Measurements from ENCODE around the gene UEVLD.

Gene UEVLD

GRCh38 chr11:18580113-18580766 lies 8.3 kb downstream of the UEVLD start:
- no peak for DNase-seq

DNA sequence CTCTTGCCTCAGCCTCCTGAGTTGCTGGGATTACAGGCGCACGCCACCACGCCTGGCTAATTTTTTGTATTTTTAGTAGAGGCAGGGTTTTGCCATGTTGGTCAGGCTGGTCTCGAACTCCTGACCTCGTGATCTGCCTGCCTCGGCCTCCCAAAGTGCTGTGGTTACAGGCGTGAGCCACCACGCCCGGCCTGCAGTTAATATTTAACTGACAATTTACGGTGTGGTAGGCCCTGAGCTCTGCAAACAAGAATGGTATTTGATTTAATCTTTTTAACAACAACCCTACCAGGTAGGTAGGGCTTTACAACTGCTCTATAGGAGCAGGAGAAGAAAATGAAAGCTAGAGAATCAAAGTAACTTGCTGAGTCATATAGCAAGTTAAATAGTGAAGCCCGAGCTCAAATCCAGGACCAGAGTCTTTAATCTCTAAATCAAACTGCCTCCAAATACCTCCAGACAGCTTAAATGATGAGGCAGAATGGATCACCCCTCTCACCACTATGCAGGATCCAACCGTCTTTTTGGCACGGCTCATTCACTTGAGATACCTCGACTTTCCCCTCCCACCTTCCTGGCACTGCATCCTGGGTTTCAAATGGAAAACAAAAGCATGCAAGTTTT lies 9.4 kb downstream of the UEVLD start:
- no peak for DNase-seq

DNA sequence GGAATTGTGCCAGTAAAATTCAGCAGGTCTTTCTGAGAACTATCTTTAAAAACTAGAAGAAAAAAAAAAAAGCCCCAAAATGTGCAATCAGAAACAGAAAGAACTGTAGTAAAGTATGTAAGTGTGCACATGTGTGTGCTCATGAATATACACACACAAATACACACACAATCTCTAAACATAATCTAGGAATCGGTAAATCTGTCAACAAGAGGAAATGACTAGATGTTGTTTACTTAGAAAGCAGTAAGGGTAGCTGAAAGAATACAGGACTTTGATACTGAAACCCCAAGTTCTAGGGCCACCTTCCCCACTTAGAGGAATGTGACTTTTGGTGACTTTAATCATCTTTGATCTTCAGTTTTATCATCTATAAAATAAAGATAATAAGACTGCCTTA lies 13.2 kb downstream of the UEVLD start:
- DNase-seq: no peak

DNA sequence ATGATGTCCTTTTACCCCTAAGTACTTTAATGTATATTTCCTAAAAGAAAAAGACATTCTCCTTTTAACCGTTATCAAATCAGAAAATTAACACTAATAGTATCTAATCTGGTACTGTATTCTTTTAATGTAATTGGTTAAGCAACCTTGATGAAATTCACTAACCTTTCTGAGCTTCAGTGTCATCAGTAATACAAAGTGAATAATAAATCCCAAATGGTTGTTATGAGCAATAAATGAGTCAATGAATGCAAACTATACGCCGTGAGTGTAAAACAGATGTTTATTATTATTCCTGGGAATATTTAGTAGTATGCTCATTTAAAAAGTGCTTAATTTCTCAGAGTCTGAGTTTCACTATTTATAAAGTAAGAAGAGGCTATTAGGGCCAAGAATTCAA lies 21.5 kb downstream of the UEVLD start:
- no peak for DNase-seq

GRCh38 chr11:18566406-18566805 lies 22.1 kb downstream of the UEVLD start:
- no peak for DNase-seq

GRCh38 chr11:18564149-18564548 lies 24.4 kb downstream of the UEVLD start:
- no peak for DNase-seq

GRCh38 chr11:18563090-18563730 lies 25.3 kb downstream of the UEVLD start:
- DNase-seq: no peak

DNA sequence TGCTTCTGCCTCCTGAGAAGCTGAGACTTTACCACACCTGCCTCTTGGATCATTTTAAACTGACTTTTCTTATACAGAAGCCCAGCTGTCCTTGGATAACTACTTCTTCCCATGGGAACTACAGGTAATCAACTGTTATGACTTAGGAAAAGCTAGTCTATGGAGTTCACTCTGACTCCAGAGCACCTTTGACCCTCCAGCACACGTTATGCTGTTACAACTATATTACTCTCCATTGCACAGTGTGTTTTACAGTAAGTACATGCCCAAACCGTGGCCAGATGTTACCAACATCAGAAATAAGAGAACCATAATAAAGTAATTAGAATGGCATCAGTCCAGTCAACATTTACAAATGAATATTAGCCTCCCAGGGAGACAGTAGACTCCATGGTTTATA lies 40.5 kb downstream of the UEVLD start:
- no peak for DNase-seq

GRCh38 chr11:18540207-18541009 lies 48.1 kb downstream of the UEVLD start:
- DNase-seq: no peak

- no peak for DNase-seq
These were observed 52.3 kb downstream of the UEVLD start for GRCh38 chr11:18536209-18536608.

GRCh38 chr11:18534245-18534644 lies 54.3 kb downstream of the UEVLD start:
- no peak for DNase-seq

DNA sequence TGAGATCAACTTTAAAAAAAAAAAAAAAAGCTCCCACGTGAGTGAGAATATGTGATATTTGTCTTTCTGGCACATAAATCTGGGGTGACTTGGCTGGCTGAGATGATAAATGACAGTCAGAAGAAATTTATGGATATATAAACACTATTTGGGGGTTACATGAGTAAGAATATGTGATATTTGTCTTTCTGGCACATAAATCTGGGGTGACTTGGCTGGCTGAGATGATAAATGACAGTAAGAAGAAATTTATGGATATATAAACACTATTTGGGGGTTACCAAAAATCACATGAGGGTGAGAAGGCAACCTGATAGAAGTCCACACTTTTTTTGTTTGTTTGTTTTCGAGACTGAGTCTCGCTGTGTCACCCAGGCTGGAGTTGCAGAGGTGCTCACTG lies 55.2 kb downstream of the UEVLD start:
- DNase-seq: no peak

GRCh38 chr11:18527512-18527911 lies 61.0 kb downstream of the UEVLD start:
- DNase-seq: no peak

GRCh38 chr11:18526521-18527296 lies 61.8 kb downstream of the UEVLD start, which contains the start of gene TSG101:
Gene TSG101 (minus strand): TSS chr11:18526942. CDS start chr11:18526816, 126 bp downstream.
- peak; percentile 100 for DNase-seq

DNA sequence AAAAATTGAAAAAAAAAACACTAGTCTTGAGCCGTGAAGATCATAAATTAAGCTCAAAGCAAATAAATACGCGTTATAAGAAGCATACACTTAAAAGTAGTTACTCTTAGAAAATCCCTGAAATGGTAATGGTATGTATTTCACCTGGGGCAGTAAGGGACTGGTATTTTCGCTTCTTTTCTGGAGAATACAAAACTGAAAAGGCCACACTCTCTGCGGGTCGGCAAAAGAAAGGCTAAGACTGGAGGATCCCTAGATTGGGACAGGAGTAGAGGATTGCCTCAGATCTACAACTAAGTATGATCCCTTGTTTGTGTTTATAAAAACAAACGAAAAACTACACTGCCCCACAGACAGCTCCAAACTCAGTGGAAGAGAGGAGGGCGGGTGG lies 62.4 kb downstream of the UEVLD start:
- no peak for DNase-seq

GRCh38 chr11:18524248-18524647 lies 64.3 kb downstream of the UEVLD start:
- no peak for DNase-seq

DNA sequence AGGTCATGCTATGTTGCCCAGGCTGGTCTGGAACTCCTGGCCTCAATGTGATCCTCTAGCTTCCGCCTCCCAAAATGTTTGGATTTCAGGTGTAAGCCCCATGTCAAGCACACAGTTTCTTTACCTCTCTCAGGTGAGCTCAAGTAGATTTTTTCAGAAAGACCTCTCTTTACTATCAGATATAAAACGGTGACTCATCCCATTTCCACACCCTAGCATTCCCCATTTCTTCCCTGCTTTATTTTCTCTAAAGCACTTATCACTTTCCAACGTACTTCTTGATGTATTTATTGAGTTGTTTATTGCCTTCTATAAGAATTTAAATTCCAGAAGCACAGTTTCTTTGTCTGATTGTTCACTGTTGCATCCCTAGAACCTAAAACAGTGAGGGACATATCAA lies 65.5 kb downstream of the UEVLD start:
- no peak for DNase-seq

DNA sequence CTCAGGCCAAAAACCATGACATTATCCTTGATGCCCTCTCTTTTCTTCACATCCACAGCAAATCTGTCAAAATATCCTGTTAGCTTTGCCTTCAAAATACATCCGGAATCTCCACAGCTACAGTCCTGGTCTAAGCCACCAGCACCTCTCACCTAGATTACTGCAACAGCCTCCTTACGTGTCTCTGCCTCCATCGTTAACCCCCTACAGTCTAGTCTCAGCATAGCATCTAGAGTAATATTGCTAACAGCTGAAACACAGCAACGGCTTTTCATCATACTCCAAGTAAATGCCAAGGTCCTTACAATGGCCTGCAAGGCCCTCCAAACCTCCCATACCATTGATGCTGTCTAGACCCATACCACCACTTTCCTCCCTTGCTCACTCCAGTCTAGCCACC lies 66.1 kb downstream of the UEVLD start:
- DNase-seq: no peak

DNA sequence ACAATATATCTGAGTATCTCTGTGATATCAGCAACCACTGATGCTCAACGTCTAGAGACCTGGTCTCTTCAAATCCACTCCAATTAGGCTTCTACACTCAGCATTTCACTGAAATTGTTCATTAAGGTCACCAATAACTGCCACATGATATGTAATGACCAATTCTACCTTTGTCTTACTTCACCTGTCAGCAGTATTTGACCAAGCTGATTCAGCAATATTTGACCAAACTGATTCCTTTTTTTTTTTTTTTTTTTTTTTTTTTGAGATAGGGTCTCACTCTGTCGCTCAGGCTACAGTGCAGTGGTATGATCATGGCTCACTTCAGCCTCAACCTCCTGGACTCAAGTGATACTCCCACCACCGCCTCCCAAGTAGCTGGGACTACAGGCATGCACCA lies 67.4 kb downstream of the UEVLD start:
- no peak for DNase-seq

DNA sequence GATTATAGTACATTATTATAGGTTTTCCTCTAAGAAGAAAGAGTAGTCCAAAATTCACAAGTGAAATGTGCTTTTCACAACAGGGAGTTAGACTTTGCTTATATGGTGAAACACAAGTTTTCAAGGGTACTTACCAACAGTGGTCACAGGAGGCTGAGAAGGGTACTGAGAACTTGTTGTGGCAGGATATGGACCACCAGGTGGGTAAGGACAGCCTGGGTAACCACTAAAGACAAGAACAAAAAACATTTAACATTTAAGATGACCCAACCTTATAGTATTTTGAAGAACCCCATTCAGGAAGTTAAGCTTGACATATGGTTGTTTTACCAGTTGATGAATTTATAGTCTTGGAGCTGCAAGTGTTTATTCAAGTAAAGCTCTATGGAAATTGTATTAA lies 86.2 kb downstream of the UEVLD start:
- DNase-seq: no peak

- no peak for DNase-seq
These were observed 86.9 kb downstream of the UEVLD start for GRCh38 chr11:18501629-18502028.

- DNase-seq: no peak
These were observed 90.5 kb downstream of the UEVLD start for GRCh38 chr11:18498039-18498438.

DNA sequence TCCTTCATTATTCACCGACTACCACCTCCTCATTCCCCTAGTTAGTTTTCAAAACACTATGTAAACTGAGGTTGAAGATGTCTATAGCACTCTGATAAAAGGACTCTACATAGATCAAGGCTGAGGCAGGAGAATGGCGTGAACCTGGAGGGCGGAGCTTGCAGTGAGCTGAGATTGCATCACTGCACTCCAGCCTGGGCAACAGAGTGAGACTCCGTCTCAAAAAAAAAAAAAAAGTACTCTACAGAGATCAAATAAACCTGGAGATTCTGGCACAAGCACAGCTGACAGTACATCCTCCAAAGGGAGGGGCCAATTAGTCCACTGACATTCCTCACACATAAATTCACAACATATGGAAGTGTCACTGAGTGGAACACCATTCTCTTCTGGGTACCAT lies 92.8 kb downstream of the UEVLD start:
- DNase-seq: no peak
